Ovary (tissue), 9 donors: ENCODE results near the gene DERA. TPM values are rescaled to one million over a fixed set of nuclear protein-coding genes. Genes with fewer than 3 reads are reported as not detected.
"Not testable (repeated sequence)": the region's sequence is repeated elsewhere in the genome, so short reads cannot be mapped to it uniquely, and the experiment has no call there.

Experiments
- DNase-seq, 5 donors: peaks; one replicate each; pipeline ENCODE4 v3.0.0-alpha.2; 2019 to 2020
- H3K27ac ChIP-seq, 2 donors: fragments of 200-600 bp; one replicate each; pipeline versions ENCODE4 v1.5.1 to v1.8.0; 2019 to 2022
- H3K27me3 ChIP-seq: fragments of 200-600 bp; one replicate; pipeline ENCODE4 v1.8.0; 2022
- H3K36me3 ChIP-seq: fragments of 200-600 bp; sonication (generic); one replicate; pipeline ENCODE4 v1.5.1; 2019
- H3K4me1 ChIP-seq: one replicate; pipeline ENCODE4 v1.8.1; 2013; ENCODE audit warnings: mild to moderate bottlenecking, moderate library complexity; ENCODE audit not compliant: insufficient read depth
- H3K4me3 ChIP-seq: fragments of 200-600 bp; sonication (generic); one replicate; pipeline ENCODE4 v1.5.1; 2017
- H3K9me3 ChIP-seq, 2 donors: fragments of 200-600 bp in 1 of 2; sonication (generic) in 1 of 2; one replicate each; pipeline versions ENCODE4 v1.5.1 to v1.8.1; 2013 to 2019; ENCODE audit warnings: mild to moderate bottlenecking in 1 of 2, moderate library complexity in 1 of 2
- EP300 ChIP-seq: sonication (generic); formaldehyde crosslinking; IDR thresholded peaks from one replicate; pipeline ENCODE4 v1.6.1; 2017; ENCODE audit warnings: antibody characterized with exemption
- POLR2A ChIP-seq: fragments of 450-650 bp; IDR thresholded peaks from one replicate; pipeline ENCODE4 v1.6.1; 2017; ENCODE audit warnings: antibody characterized with exemption, mild to moderate bottlenecking, moderate library complexity
- WGBS, 3 donors: extraction: QIAGEN DNeasy Blood & Tissue Kit in 1 of 3; methylation state at CpG; one replicate each; pipeline versions ENCODE4 v1.1.5 to v1.1.7; 2013 to 2017; 5-methylcytosine and 5-hydroxymethylcytosine counted together
- intact Hi-C, 4 donors: fragments of 100-400 bp; cut with DNase I; formaldehyde crosslinking; loops; one replicate each; pipeline versions ENCODE4 v1.11.0 to v1.15.1; 2022 to 2023
- polyA plus RNA-seq, 2 donors: library from polyadenylated mRNA; stranded (reverse); fragments of 200-250 nt in 1 of 2; fragments of 350-450 nt in 1 of 2; fragmentation: Illumina TruSeq in 1 of 2; extraction: RNeasy Lipid Tissue Mini Kit (QIAGEN cat#74804) in 1 of 2; gene quantifications; one replicate each; pipeline ENCODE4 v1.2.3, GENCODE V29; 2013 to 2014
- total RNA-seq, 7 donors: library from RNA; depleted of rRNA in 2 of 7; stranded (reverse); fragments of >200 nt in 2 of 7; fragmentation: NEBNext Ultra II Directional in 3 of 7; extraction: Animal tissue kit (Norgen Biotek cat#: 25700) in 3 of 7; gene quantifications; one replicate each; pipeline versions ENCODE4 v1.1.0 to v1.2.4, GENCODE V29; 2016 to 2023
- TF ChIP-seq, protein P1 (sequence below), 3 donors: fragments of 450-650 bp in 2 of 3; fragments of 200-600 bp in 1 of 3; IDR thresholded peaks; one replicate each; pipeline versions ENCODE4 v1.5.1 to v1.8.0; 2016 to 2022; ENCODE audit warnings: antibody characterized with exemption in 3 of 3, mild to moderate bottlenecking in 1 of 3
- donor health status: DM: no; HTN: no; CAD: no; lungs with moderate emphysema.
- donor health status: DM: no; HTN: no; CAD: no.
- donor health status: Bipolar disorder and iron deficiency.
- donor health status: DM: yes; HTN: yes; CAD: no.
- donor health status: DM: no; HTN: no; CAD: no.
- donor health status: DM: yes; HTN: yes; CAD: no.

DERA gene
- total and polyA plus RNA-seq, 9 donors, result 8.1 to 27.7 (median 12.0) TPM

DNA sequence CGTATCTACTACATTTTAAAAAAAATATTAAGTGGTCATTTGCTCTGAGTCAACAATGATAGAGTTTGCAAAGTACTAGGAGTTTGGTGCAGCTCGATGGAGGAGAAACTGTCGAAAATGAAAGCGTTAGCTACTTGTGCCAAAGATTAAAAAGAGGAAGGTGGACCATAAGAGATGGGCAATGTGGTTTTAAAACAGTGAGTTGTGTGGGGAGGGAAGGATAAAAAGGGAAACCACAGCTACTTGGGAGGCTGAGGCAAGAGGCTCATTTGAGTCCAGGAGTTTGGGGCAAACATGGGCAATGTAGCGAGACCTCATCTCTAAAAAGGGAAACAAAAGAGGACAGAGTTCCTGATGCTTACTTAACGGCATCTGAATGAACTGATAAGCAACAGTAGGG lies 47.1 kb upstream of the DERA start:
- Histone ChIP-seq H3K27ac (no peak overlapping the region), H3K4me1 (no peaks in the 10 kb centered on the region), H3K9me3 (no peaks in the 10 kb centered on the region), H3K27me3 (no peaks in the 10 kb centered on the region), H3K36me3 (no peaks in the 10 kb centered on the region), H3K4me3 (no peak overlapping the region)
- 85 to 89% (median 88%) methylated on average over 6 of the region's 6 CpGs for WGBS, 3 donors
- intact Hi-C loops, result loop anchor here in 1 of 4 donors (10.0 kb wide), 1 partner anchor 569 kb away; no protein-coding TSS in a partner anchor
- TF ChIP-seq, protein P1, sequence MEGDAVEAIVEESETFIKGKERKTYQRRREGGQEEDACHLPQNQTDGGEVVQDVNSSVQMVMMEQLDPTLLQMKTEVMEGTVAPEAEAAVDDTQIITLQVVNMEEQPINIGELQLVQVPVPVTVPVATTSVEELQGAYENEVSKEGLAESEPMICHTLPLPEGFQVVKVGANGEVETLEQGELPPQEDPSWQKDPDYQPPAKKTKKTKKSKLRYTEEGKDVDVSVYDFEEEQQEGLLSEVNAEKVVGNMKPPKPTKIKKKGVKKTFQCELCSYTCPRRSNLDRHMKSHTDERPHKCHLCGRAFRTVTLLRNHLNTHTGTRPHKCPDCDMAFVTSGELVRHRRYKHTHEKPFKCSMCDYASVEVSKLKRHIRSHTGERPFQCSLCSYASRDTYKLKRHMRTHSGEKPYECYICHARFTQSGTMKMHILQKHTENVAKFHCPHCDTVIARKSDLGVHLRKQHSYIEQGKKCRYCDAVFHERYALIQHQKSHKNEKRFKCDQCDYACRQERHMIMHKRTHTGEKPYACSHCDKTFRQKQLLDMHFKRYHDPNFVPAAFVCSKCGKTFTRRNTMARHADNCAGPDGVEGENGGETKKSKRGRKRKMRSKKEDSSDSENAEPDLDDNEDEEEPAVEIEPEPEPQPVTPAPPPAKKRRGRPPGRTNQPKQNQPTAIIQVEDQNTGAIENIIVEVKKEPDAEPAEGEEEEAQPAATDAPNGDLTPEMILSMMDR (IDR thresholded peaks at IDR 0.05), result no peak
- no peak for TF ChIP-seq EP300
- no peak for TF ChIP-seq POLR2A
- DNase-seq, result no peak

DNA sequence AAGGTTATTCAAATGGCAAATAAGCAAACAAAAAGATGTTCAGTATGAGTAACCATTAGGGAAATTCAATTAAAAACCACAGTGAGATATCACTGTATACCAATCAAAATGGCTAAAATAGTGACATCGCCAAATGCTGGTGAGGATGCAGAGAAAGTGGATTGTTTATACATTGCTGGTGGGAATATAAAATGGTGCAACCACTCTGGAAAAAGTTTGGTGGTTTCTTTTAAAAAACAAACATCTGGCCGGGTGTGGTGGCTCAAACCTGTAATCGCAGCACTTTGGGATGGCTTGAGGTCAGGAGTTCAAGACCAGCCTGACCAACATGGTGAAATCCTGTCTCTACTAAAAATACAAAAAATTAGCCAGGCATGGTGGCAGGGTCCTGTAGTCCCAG lies 42.9 kb upstream of the DERA start:
- 89 to 93% (median 93%) methylated on average over 3 of the region's 3 CpGs for WGBS, 3 donors
- TF ChIP-seq POLR2A (no peak), EP300 (no peak)
- TF ChIP-seq, protein P1 (IDR thresholded peaks at IDR 0.05), result no peak
- H3K27me3 ChIP-seq, result no peaks in the 10 kb centered on the region
- H3K9me3 ChIP-seq, result no peaks in the 10 kb centered on the region
- no peak overlapping the region for H3K27ac ChIP-seq
- no peak overlapping the region for H3K4me3 ChIP-seq
- H3K4me1 ChIP-seq, result no peaks in the 10 kb centered on the region
- intact Hi-C loops, result loop anchor here in 1 of 4 donors (10.0 kb wide), 1 partner anchor 573 kb away; no protein-coding TSS in a partner anchor
- no peak for DNase-seq
- H3K36me3 ChIP-seq, result no peaks in the 10 kb centered on the region

DNA sequence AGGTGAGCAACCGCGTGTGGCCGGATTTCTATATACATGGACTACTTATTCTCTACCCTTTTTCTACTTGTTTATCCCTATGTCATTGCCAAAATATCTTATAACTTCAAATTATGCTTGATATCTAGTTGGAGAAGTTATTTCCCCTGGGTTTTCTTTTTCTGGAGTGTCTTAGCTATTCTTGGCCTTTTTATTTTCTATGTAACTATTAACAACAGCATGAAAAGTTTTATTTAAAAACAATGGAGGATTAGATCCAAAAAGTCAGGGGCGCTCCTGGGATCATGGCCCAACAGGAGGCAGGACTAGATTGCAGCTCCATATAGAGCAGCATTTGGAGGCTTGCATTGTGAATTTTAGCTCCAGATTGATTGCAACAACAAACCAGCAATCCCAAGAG lies 37.6 kb upstream of the DERA start:
- intact Hi-C loops, result no loop called here
- H3K4me3 ChIP-seq, result no peak overlapping the region
- no peaks in the 10 kb centered on the region for H3K36me3 ChIP-seq
- DNase-seq, result no peak
- H3K4me1 ChIP-seq, result no peaks in the 10 kb centered on the region
- H3K27ac ChIP-seq, result no peak overlapping the region
- no peaks in the 10 kb centered on the region for H3K27me3 ChIP-seq
- H3K9me3 ChIP-seq, result no peaks in the 10 kb centered on the region
- TF ChIP-seq, protein P1 (IDR thresholded peaks at IDR 0.05), result no peak
- TF ChIP-seq EP300 (no peak), POLR2A (no peak)
- WGBS, 3 donors, result 92 to 97% (median 93%) methylated on average over 4 of the region's 4 CpGs

DNA sequence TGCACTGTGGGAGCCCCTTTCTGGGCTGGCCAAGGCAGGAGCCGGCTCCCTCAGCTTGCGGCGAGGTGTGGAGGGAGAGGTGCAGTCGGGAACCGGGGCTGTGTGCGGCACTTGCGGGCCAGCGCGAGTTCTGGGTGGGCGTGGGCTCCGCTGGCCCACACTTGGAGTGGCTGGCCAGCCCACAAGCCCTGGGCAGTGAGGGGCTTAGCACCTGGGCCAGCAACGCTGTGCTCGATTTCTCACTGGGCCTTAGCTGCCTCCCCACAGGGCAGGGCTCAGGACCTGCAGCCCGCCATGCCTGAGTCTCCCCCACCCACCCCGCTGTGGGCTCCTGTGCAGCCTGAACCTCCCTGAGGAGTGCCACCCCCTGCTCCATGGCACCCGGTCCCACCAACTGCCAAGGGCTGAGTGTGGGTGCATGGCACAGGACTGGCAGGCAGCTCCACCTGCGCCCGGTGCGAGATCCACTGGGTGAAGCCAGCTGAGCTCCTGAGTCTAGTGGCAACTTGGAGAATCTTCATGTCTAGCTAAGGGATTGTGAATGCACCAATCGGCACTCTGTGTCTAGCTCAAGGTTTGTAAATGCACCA lies 36.5 kb upstream of the DERA start:
- H3K27ac ChIP-seq, intact Hi-C loops, H3K4me1 ChIP-seq, H3K9me3 ChIP-seq, H3K27me3 ChIP-seq, H3K36me3 ChIP-seq, DNase-seq, H3K4me3 ChIP-seq: not testable (repeated sequence)
- whole genome bisulfite sequencing, 3 donors, result 97 to 99% (median 98%) methylated on average over 20 of the region's 20 CpGs

DNA sequence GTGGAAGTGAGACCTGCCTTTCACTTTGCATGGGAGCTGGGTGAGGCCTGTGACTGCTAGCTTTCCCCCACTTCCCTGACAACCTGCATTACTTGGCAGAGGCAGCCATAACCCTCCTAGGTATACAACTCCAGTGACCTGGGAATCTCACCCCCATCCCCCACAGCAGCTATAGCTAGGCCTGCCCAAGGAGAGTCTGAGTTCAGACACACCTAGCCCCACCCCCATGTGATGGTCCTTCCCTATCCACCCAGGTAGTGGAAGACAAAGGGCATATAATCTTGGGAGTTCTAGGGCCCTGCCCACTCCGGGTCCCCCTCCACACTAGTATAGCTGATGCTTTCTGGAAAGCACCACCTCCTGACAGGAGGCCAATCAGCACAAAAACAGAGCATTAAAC lies 35.3 kb upstream of the DERA start:
- Histone ChIP-seq H3K4me1 (no peaks in the 10 kb centered on the region), H3K27me3 (no peaks in the 10 kb centered on the region), H3K9me3 (no peaks in the 10 kb centered on the region), H3K36me3 (no peaks in the 10 kb centered on the region), H3K4me3 (no peak overlapping the region), H3K27ac (no peak overlapping the region)
- intact Hi-C loops, result no loop called here
- no peak for DNase-seq
- TF ChIP-seq EP300 (no peak), POLR2A (no peak)
- TF ChIP-seq, protein P1 (IDR thresholded peaks at IDR 0.05), result no peak
- 88 to 100% (median 91%) methylated on average over 1 of the region's 1 CpG for WGBS, 3 donors
